Activated CD8-positive, alpha-beta memory T cell treated with anti-CD3 and anti-CD28 coated beads, Interleukin-2, amount 50 U/mL, for 1 hour (primary cell): ENCODE data around the gene DPY19L1.
"Not testable (repeated sequence)": the region's sequence is repeated elsewhere in the genome, so short reads cannot be mapped to it uniquely, and the experiment has no call there.

Experiments
- DNase-seq: peaks from one replicate; pipeline ENCODE4 v3.0.0-alpha.2; 2020; ENCODE audit errors: extremely low read depth

The DPY19L1 gene

DNA sequence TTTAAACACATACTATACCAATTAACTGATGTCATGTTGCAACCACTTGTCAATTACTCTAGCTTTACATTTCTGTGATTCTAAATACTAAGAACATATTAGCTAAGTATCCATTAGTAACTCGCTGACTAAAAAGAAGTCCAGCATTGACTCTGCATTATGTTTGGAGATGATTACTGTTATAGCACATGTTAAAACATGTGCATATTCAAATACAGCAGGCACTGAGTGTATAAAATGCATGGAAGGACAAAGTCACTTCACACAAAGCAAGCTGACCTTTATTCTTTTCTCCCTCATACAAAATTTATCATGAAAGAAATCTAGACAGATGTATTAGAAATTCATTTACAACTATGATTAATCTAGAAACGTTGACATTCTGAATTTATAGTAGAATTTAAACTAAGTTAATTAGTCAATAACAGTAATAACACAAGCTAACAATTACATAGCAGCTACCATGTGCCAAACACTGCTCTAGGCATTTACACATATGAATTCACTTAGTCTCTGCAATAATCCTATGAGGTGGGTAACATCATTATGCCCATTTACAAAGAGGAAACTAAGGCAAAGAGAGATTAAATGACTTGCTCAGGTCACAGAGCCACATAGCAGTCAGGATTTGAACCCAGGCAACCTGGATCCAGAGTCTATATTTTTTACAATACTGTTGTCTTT, 48.7 kb downstream of the DPY19L1 start:
- DNase-seq, result not testable (repeated sequence)

DNA sequence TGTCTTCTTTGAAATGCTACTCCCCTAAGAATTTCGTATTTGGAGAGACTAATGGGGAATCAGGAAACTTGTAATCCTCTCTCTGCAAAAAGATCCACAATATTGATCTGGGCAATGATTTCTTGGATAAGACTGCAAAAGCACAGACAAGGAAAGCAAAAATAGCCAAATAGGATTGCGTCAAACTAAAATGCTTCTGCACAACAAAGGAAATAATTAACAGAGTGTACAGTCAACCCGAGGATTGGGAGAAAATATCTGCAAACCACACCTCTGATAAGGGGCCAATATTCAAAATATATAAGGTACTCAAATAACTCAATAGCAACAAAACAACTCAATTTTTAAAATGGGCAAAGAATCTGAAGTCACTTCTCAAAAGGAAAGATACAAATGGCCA, 52.1 kb downstream of the DPY19L1 start:
- not testable (repeated sequence) for DNase-seq

DNA sequence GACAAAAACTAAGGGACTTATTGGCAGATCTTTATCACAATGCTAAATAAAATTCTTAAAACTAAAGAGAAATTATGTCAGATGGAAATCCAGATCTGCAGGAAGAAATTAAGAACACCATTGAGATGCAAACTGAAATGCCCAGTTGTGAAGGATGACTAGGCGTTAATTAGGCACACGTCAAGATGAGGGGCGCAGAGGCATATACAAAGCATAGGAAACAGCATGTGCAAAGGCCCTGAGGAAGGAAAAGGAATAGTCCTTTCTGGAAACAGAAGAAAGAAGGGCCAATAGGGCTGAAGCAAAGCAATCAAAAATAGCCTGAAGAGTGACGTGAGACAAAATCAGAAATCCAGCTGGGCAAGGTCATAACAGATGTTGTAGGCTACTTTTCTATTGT, 53.1 kb downstream of the DPY19L1 start:
- not testable (repeated sequence) for DNase-seq

DNA sequence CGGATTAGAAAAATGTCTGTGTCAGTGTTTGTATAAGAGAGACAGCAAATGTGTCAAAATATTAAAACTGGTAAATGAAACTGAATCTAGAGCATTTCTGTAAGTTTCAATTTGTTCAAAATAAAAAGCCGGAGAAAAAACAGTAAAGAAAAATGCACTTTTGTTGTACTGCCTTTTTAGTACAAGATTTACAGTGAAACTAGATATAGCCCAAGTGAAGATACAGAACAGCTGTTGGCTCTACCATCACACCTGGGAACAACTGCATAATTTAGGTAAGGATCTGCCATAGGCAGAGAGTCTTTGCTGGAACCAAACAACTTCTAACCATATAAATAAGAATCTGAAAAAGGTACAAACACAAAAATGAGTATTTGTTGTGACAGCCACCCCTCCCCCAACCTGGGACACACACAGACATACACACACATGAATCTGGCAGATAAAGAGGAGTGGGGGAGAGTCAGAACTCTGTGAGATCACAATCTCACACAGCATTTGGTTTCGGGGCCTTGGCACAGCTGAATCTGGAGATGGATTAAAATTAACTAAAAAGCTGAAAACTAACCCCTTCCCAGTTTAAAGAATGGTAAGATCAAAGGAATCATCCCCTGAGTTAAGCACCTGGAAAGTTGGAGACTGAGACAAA, 54.8 kb downstream of the DPY19L1 start:
- no peak for DNase-seq

DNA sequence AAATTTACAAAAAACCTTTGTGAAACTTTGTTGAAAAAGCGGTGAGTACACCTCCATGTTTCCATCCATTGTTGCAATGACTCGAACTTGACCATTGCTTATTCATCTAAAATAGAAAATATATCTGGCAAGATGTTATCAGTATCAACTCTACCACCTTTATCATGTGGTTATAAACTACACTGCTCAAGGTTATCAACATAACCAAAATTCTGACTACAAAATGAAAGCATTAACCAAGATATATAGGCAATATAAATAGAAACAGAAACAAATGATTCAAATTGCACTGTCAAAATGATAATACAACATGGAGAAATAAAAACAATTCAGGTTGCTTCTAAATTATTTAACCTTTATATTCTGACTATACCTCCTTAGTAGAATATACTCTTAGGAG, 58.2 kb downstream of the DPY19L1 start:
- not testable (repeated sequence) for DNase-seq

DNA sequence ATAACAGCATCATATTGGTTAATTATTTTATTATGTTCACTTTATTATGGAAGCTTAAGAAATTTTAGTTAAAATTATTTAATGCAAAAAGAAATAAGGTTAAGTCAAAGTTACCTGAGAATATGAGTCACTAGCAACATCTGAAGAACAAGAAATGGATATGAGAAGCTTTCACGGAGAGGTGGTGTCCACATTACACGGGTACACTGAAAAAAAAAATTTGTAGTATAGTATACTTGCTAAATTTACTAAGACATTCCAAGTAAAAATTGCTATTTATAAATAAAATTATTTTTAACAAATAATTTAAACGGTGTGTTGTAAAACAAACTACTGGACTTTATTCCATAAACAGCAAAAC, 63.9 kb downstream of the DPY19L1 start:
- no peak for DNase-seq

DNA sequence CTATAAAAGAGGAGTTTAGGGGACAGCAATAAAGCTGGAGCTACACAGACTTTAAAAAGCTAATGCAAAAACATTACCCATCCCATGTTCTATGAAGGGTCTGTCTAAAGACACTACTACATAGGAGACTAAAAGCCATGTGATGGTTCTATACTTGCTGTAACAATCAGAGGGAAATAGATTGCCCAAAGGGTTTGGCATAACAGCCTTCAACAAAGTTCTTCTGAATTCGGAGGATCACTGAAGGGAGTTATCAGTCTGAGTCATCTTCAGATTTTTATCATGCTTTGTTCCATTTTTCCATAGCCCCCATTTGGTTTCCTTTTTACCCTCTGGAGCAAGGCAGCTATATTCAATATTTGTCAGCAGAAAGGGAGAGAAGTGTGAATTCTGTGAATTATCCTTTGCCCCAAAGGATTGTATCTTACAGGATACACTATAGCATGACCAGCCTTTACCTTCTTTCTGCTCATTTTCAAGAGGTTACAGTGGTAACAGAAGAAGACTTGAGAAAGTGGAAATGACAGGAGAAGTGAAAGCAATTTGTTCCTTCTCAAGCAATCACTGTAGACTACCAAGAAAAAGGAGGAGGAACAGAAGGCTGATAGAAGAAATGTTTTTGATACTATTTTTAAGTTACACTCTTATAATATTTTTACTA, 64.4 kb downstream of the DPY19L1 start:
- not testable (repeated sequence) for DNase-seq

DNA sequence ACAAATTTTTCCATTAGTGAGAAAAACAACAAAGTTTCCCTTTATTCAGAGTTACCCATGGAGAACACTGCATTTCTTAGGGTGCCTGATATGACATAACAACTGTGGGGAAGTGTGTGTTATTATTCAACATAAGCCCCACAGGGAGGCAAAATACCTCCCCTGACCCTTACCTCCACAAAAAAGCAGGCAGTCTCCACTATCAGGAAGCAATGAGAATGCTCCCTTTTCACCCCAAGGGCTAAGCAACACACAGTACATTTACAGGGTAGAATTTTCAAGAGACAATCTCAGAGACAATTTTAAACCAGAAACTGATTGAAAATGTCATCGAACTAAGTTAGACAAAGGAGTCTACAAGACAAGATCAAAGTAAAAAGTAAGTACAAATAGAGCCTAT, 69.5 kb downstream of the DPY19L1 start:
- not testable (repeated sequence) for DNase-seq

DNA sequence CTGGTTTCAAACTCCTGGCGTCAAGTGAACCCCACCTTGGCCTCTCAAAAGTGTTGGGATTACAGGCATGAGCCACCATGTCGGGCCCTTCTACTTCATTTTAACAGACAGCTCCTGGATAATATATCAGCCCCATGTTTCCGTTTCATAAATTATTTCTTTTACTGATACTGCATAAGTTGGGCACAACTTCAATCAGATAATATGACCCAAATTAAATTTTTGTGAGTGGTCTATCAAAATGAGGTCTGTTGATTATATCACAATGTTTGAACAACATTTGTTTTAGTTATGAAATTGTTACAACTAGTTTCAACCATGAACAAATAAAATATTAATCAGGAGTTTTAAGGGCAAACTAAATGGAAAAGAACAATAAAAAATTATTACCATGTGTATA, 70.8 kb downstream of the DPY19L1 start:
- not testable (repeated sequence) for DNase-seq

DNA sequence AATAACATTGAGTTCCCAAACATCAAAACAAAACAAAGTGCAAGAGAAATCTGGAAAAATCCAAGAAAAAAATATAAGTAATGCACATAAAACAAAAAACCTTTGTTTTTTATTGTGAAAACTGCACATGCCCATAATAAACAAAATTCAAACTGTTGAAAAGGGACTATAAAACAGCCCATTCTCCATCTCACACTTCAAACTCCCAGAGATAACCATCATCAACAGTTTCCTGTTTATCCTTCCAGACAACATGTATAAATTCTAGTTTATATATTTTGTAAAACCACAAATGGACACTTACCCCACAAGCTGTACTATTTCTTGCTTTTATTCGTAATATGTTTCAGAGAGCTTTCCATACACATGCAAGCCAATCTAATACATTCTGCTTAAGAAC, 79.3 kb downstream of the DPY19L1 start:
- DNase-seq, result no peak

DNA sequence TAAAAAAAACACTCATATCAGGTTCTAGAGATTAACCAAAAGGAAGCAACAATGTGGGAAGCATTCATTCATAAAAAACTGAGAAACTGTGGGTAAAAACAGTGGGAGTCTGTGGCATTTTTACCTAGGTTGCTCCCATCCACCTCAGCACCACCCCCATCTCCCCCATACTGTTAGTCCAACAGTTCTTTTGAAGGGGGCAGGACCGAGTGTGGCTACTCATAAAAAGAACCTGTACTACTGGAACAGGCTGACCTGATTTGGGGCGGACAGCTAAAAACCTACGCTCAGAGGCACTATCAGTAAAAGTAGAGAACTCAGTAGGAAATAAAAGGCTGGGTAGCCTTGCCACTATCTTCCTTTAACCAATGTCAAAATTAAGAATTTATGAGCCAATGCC, 84.5 kb downstream of the DPY19L1 start:
- no peak for DNase-seq

DNA sequence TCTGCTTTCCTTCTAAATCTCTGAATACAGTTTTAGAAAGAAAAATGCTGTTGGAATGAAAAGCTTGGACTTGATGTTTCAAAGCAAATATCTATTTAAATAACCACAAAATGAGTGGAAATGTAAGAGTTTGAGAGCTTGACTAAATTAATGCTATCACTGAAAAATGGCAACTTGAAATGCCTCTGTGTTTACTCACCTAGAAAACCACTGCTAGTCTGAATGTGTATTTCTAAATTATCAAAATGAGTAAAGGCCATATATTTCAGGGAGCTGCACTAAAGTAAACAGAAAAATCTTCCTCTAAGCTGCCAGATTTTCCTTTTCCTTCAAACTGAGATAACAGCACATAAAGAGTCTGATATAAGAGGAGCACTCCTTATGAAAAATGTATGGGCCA, 87.9 kb downstream of the DPY19L1 start:
- no peak for DNase-seq

DNA sequence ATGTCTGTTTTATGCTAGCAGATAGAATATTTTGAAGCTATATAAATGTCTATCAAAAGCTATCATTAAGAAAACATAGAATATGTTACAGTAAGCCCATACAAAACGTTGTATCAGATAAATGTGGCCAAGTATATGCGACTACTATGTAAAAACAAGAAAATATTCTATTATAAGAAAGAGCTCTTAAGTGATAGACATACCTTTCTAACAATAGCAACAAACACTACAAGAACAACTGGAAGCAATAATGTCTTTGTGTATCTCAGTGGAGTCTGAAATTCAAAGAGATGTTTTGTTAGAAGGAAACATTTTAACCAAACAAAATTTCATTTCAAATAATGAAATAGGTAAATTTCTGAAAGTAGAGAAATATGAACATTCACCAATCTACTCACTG, 89.9 kb downstream of the DPY19L1 start:
- DNase-seq, result not testable (repeated sequence)

DNA sequence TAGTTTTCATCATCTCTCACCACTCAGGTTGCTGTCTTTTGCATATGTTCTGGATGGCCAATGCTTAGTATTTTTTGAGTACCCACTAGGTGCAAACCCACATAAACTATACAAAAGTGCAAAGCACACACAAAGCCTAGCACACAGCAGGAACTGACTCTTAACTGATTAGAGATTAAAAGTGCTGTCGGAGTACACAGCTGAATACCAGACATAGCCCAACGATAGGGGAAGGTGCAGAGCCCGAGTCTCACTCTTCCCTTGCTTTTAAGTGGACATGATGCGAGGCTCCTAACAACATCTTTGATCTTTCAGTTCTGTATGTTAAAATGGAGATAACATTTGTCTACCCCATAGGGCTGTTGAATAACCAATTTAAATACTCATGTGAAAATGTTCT, 90.8 kb downstream of the DPY19L1 start:
- no peak for DNase-seq

DNA sequence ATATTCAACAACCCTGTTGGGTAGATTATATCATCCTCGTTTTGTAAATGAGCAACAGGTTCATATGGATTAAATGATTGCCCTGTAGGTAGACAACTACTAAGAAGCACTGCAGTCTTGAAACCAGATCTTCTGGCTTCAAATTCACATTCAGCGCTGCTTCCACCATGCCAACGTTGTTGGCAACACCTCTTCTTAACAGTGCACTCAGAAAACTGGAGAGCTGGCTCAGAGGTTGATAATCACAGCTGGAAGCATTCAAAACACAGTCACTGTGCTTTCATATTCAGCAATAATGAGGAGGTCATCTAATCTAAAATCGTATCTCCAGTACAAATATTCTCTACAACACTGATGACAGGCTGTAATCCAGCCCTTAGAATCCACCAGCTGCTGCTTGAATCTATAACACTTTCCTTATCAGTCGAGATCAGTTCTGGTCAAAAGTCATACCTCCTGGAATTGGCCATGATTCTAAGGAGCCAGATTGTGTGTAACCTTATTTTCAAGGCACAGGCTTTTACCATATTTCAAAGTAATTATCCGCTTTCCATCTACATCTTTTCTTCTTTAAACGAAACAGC, 91.3 kb downstream of the DPY19L1 start:
- not testable (repeated sequence) for DNase-seq

DNA sequence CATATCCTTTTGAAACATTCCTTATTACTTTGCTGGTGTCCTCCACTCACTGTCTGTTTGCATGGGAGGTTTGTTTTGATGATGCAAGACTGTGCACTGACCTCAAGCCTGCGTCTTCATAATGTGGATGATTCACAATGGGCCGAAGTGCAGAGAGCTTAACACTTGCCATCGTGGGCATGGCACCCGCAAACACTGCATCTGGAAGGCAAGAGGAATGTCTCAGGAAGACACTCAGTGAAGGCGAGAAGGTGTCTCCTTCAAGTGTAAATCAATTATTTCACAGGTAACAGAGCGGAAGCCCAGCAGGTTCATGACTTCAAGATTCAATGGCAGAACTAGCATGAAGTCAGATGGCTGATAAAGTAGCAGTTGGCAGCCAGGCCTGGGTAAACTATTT, 98.1 kb downstream of the DPY19L1 start:
- no peak for DNase-seq

DNA sequence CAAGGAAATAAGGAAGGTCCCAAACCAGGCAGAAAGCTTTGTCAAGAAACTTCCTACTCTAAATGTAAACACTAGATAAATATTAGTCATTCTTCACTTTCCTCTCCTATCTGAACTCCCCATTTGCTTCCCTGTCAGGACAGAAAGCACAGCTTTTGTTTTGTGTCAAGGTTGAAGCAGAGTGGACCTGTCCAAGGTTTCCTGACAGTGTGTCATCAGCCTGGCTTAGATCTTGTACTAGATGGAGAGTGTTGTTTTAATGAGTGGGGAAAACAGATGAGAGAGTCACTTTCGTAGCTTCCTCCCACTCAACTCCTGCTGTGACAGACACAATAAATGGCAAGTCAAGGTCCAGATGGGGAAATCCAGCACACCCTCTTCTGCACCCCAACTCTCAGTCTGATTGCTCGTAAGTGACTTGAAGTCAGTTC, 101.5 kb downstream of the DPY19L1 start:
- not testable (repeated sequence) for DNase-seq

DNA sequence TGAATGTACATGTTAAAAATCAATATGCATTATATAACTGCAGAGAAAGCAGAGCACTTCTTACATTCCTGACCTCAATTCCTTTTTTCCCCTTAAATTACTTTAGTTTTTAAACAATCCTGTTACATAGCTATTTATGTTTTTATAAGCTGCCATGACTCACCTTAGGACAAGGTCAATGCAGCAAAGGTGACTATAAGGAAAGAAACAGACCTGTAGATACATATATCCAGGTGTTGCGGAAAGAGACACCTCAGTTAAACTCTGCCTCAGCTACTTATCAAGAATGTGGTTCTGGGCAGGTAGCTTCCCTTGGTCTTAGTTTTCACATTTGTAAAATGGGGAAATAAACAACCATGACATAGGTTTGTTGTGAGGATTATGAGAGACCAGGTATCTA, 105.5 kb downstream of the DPY19L1 start:
- DNase-seq, result no peak

DNA sequence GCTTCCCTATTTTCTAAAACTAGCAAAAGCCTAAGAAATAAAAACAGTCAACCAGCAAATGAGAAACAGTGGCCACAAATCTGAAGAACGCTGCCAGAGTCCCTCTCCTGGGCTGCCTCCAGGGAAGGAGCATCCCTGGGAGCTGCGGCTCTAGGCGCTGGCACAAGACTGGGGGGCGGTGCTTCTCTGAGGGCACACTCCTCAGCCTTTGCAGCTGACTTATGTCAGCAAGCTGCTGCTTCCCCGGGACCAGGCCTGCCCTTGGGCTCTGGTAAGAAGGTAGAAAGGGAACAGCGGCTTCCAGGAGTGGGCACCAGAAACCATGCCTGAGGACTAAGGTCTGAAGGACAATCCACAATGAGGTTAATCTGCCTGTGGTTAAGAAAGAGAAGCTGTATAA, 107.5 kb downstream of the DPY19L1 start:
- DNase-seq, result not testable (repeated sequence)

DNA sequence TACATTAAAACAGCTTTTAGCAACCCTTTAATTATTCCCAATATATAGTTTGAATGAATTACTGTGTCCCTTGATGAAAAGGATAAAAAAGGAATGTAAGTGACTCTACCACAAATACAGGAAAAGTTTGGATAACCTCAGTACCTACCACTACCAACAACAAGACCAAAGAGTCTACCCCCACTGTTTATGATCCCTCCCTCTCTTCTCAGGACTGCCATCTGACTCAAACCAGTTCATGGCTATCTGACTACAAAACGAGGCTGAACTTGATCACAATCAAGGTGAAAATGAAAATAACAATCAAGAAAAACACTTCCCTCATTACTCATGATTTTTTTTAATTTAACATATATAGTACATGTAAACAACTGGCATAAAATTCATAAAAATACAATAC, 108.7 kb downstream of the DPY19L1 start:
- DNase-seq, result no peak

DNA sequence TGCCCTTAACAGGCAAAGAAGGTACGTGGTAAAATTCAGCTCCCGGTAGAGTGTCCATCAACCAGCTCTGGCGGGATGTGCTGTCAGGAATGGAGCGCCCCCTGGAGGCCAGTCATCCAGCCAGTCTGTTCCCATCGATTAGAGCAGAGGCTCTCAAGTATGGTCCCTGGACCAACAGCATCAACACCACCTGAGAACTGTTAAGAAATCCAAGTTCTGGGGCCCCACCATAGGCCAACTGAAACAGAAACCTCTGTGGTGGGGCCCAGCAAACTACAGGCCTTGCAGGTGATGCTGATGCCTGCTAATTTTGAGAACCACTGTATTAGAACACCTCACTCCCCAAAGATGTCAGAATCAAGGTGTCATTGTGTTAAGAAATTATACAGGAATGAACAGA, 109.2 kb downstream of the DPY19L1 start:
- DNase-seq, result no peak

DNA sequence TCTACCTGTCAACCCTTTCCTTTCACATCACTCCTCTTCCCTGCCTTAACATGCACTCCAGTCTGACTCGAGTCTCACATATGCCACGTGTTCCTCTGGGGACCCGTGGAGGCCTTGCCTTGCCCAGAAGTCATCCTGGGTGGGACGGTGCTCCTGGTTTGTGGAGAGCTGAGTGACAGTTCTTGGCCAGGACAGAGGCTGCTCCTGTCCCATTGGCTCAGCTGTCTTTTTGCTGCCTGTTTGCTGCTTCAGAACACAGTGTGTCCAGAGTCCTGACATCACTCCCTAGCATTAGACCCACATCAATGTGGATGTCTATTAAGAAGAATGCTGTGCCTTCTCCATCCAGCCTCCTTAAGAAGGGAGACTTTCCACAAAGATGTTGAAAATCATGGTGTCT, 116.8 kb downstream of the DPY19L1 start:
- not testable (repeated sequence) for DNase-seq

DNA sequence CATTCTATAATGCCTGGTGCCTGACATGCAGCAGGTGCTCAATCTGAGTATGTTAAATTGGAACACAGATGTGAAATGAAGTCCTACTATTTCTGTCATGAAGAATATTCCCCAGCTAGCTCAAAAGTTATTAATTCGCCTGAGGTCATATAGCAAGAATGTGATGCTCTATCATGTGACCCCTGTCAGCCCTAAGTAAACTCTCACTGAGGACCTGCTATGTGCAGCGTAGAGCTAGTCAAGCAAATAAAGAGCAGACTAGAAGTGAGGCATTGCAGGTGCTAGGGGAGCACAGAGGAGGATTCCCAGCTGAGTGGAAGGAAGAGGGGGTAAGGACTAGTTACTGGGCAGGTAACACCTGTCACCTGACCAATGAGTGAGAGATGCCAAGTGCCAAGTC, 118.2 kb downstream of the DPY19L1 start:
- not testable (repeated sequence) for DNase-seq
